Liver (tissue), 3 donors: Measurements from ENCODE around the gene SREBF2.

Source experiments
- CTCF ChIP-seq: fragments of 150-350 bp; IDR thresholded peaks from 2 replicates; pipeline ENCODE4 v1.5.1; 2017; ENCODE audit warnings: improper control_type of control experiment, low read depth, low read length; ENCODE audit not compliant: missing input control
- EGR1 ChIP-seq, 2 donors: IDR thresholded peaks; 2 replicates each; pipeline ENCODE4 v1.6.1; 2016 to 2018; ENCODE audit warnings: antibody characterized with exemption in 2 of 2, low read depth in 2 of 2
- FOXA1 ChIP-seq: IDR thresholded peaks from 2 replicates; pipeline ENCODE4 v1.6.1; 2016; ENCODE audit warnings: antibody characterized with exemption
- FOXA2 ChIP-seq: IDR thresholded peaks from 2 replicates; pipeline ENCODE4 v1.6.1; 2016; ENCODE audit warnings: antibody characterized with exemption
- GABPA ChIP-seq, 2 donors: IDR thresholded peaks in 1 of 2; conservative IDR thresholded peaks in 1 of 2; 2 replicates each; pipeline ENCODE4 v1.6.1; 2016; ENCODE audit warnings: antibody characterized with exemption in 2 of 2, mild to moderate bottlenecking in 1 of 2, moderate library complexity in 1 of 2
- JUND ChIP-seq, 2 donors: IDR thresholded peaks; 2 replicates each; pipeline ENCODE4 v1.6.1; 2016; ENCODE audit warnings: antibody characterized with exemption in 2 of 2
- MAX ChIP-seq: IDR thresholded peaks from 2 replicates; pipeline ENCODE4 v1.6.1; 2016; ENCODE audit warnings: antibody characterized with exemption
- REST ChIP-seq: IDR thresholded peaks from 2 replicates; pipeline ENCODE4 v1.6.1; 2016; ENCODE audit warnings: antibody characterized with exemption, mild to moderate bottlenecking
- SP1 ChIP-seq: IDR thresholded peaks from 2 replicates; pipeline ENCODE4 v1.6.1; 2018; ENCODE audit warnings: antibody characterized with exemption, mild to moderate bottlenecking
- TAF1 ChIP-seq: conservative IDR thresholded peaks from 2 replicates; pipeline ENCODE4 v1.6.1; 2016; ENCODE audit warnings: antibody characterized with exemption, mild to moderate bottlenecking
- YY1 ChIP-seq: IDR thresholded peaks from 2 replicates; pipeline ENCODE4 v1.6.1; 2016; ENCODE audit warnings: antibody characterized with exemption, mild to moderate bottlenecking
- ZBTB33 ChIP-seq: IDR thresholded peaks from 2 replicates; pipeline ENCODE4 v1.6.1; 2016; ENCODE audit warnings: antibody characterized with exemption
- donor health status: healthy.
- donor health status: healthy.

GRCh38 chr22:41885516-41885915 lies 52.6 kb downstream of the SREBF2 start:
- no peak for TF ChIP-seq CTCF
- no peak for TF ChIP-seq TAF1
- TF ChIP-seq EGR1 (IDR thresholded peaks at IDR 0.05; ENCODE audit: low read depth in 2 of 2) = no peak
- no peak for TF ChIP-seq JUND (IDR thresholded peaks at IDR 0.05)
- no peak for TF ChIP-seq GABPA (IDR thresholded peaks at IDR 0.05 in 1 of 2, conservative IDR thresholded peaks at IDR 0.05 in 1 of 2)
- no peak for TF ChIP-seq FOXA1
- TF ChIP-seq MAX = no peak
- TF ChIP-seq SP1 = no peak
- no peak for TF ChIP-seq ZBTB33
- no peak for TF ChIP-seq FOXA2
- TF ChIP-seq REST = no peak
- TF ChIP-seq YY1 = no peak
